Osteoblast (primary cell): Measurements from ENCODE around the gene CACNA1C. TPM values are rescaled to one million over a fixed set of nuclear protein-coding genes. Genes with fewer than 3 reads are reported as not detected.

ENCODE experiments used
- DNase-seq: peaks from one replicate; pipeline ENCODE4 v3.0.0; 2011; ENCODE audit warnings: low spot score, mixed read lengths; ENCODE audit not compliant: insufficient read length; ENCODE audit errors: missing footprints
- H2AFZ ChIP-seq: 2 replicates; pipeline ENCODE4 v1.6.0; 2011; ENCODE audit warnings: mild to moderate bottlenecking, low read length
- H3K27ac ChIP-seq: 2 replicates; pipeline ENCODE4 v1.5.1; 2011; ENCODE audit warnings: mild to moderate bottlenecking, low read depth, low read length, moderate library complexity
- H3K27me3 ChIP-seq: 2 replicates; pipeline ENCODE4 v1.6.0; 2012; ENCODE audit warnings: mild to moderate bottlenecking, control low read depth, inconsistent platforms, low read length, moderate library complexity; ENCODE audit not compliant: insufficient read depth
- H3K36me3 ChIP-seq: 2 replicates; pipeline ENCODE4 v1.5.1; 2011; ENCODE audit warnings: mild to moderate bottlenecking, low read length, control low read depth, moderate library complexity; ENCODE audit not compliant: insufficient read depth
- H3K4me1 ChIP-seq: 2 replicates; pipeline ENCODE4 v1.5.1; 2011; ENCODE audit warnings: mild to moderate bottlenecking, low read length, control low read depth, moderate library complexity; ENCODE audit not compliant: insufficient read depth
- H3K4me2 ChIP-seq: 2 replicates; pipeline ENCODE4 v1.6.0; 2011; ENCODE audit warnings: mild to moderate bottlenecking, low read length; ENCODE audit not compliant: insufficient read depth
- H3K4me3 ChIP-seq: fragments of 200-600 bp; sonication (generic); 3 replicates; pipeline ENCODE4 v1.5.1; 2012; ENCODE audit warnings: mild to moderate bottlenecking, low read length, inconsistent platforms; ENCODE audit not compliant: insufficient read depth
- H3K79me2 ChIP-seq: 2 replicates; pipeline ENCODE4 v1.6.0; 2012; ENCODE audit warnings: mild to moderate bottlenecking, low read length, control low read depth, inconsistent platforms; ENCODE audit not compliant: insufficient read depth
- H3K9me3 ChIP-seq: 2 replicates; pipeline ENCODE4 v1.5.1; 2011; ENCODE audit warnings: low read depth, low read length, control low read depth
- H4K20me1 ChIP-seq: 2 replicates; pipeline ENCODE4 v1.6.0; 2012; ENCODE audit warnings: mild to moderate bottlenecking, low read length, control low read depth; ENCODE audit not compliant: insufficient read depth
- total RNA-seq: library from RNA; depleted of rRNA; stranded (reverse); fragments of >200 nt; gene quantifications from 2 replicates; pipeline ENCODE4 v1.2.3, GENCODE V29; 2012
- TF ChIP-seq, protein P1 (sequence below): IDR thresholded peaks from 2 replicates; pipeline ENCODE4 v1.5.1; 2011; ENCODE audit warnings: mild to moderate bottlenecking, low read depth, low read length, moderate library complexity; ENCODE audit errors: extremely low read depth

The CACNA1C gene
- total RNA-seq, 1 donor: 19.2 TPM

DNA sequence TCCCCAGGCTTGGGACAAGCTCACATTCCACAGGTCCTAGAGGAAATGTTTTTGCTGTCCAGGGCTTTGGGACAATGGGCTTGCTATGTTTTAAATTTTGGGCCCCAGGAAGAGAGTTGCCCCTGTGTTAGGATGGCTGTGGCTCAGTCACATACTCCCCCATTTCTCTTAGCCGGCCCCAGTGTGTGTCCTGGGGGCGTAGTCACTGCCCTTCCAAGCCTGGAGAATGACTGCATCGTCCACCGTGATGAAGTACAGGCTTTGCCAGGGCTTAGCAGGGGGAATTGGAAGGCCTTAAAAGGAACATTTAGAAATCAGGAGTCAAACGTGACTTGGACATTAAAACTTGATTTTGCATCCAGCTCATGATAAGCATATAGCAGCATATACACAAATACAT is 293.6 kb downstream of the CACNA1C start:
- Histone ChIP-seq H3K27me3 (no peaks in the 10 kb centered on the region), H3K9me3 (no peaks in the 10 kb centered on the region), H3K4me3 (no peak overlapping the region), H3K36me3 (no peaks in the 10 kb centered on the region), H3K27ac (no peak overlapping the region), H3K4me1 (peaks cover 20% of the 10 kb centered on the region), H2AFZ (no peak overlapping the region), H3K4me2 (no peak overlapping the region), H4K20me1 (peaks cover 7% of the 10 kb centered on the region), H3K79me2 (peaks cover 11% of the 10 kb centered on the region)
- no peak for DNase-seq
- TF ChIP-seq, protein P1, sequence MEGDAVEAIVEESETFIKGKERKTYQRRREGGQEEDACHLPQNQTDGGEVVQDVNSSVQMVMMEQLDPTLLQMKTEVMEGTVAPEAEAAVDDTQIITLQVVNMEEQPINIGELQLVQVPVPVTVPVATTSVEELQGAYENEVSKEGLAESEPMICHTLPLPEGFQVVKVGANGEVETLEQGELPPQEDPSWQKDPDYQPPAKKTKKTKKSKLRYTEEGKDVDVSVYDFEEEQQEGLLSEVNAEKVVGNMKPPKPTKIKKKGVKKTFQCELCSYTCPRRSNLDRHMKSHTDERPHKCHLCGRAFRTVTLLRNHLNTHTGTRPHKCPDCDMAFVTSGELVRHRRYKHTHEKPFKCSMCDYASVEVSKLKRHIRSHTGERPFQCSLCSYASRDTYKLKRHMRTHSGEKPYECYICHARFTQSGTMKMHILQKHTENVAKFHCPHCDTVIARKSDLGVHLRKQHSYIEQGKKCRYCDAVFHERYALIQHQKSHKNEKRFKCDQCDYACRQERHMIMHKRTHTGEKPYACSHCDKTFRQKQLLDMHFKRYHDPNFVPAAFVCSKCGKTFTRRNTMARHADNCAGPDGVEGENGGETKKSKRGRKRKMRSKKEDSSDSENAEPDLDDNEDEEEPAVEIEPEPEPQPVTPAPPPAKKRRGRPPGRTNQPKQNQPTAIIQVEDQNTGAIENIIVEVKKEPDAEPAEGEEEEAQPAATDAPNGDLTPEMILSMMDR: no peak

DNA sequence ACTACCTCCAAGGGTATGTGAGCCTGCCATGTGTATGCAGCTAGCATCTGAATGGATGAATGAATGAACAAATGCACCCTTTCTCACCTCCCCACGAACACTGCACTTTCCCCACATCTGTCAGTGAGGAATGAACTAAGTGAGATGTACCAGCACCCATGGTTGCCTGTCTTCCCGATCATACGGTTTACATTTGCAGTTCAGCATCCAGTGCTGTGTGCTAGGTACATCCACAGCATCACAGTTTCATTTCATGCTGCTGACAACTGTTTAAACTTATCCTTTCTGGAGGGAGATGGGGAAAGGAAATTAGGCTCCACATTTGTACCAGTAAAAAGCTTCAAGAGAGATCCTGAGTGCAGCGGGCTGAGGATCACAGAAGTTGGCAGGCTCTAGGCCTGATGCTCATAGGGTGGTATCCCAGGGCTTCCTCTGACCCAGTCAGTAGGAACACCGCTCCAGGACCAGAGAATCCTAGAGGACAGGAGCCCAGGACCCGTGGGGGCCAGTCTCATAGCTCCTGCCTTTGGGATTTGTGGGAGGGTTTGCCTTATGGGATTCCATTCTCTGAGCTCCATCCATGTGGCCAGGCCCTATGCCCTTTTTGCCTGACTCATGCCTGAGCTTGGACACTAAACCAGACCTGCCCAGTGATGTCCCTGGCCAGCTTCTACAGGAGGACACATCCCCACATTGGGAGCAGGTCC is 294.5 kb downstream of the CACNA1C start:
- peak; percentile 85 for DNase-seq
- Histone ChIP-seq H3K4me1 (peaks cover 11% of the 10 kb centered on the region), H2AFZ (no peak overlapping the region), H3K27ac (no peak overlapping the region), H4K20me1 (peaks cover 7% of the 10 kb centered on the region), H3K4me3 (no peak overlapping the region), H3K4me2 (no peak overlapping the region), H3K79me2 (peaks cover 11% of the 10 kb centered on the region), H3K36me3 (no peaks in the 10 kb centered on the region), H3K9me3 (no peaks in the 10 kb centered on the region), H3K27me3 (no peaks in the 10 kb centered on the region)
- TF ChIP-seq, protein P1: no peak

DNA sequence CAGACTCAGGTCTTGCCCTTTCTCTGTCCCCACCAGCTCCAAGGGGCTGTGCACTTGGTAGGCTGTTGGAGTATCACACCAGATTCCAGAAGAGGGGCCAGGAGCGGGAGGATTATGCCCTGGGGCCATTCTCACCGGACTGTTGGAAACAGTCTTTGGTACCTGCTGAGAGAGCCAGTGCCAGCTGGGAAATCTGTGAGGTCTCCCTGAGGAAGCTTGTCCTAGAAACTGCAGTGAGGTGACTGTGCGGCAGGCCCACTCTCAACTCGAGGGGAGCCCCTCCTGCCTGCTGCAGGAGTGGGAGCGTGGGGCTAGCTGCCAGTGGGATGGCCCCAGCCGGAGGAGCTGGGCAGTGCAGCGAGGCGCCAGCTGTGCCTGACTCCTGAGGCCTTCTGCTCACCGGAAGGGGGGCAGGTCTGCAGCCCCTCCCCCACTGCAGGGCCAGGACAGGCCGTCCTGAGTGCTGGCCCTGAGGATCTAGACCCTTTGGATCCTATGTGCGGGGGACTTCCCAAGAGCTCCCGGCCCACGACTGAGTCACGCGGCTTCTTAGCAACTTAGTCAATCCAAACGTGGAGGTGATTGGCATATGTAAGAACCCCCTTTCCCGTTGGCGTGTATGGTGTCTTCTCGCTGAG is 295.2 kb downstream of the CACNA1C start:
- TF ChIP-seq, protein P1: no peak
- Histone ChIP-seq H3K9me3 (no peaks in the 10 kb centered on the region), H3K27me3 (no peaks in the 10 kb centered on the region), H3K27ac (no peak overlapping the region), H3K4me1 (peaks cover 9% of the 10 kb centered on the region), H4K20me1 (peaks cover 10% of the 10 kb centered on the region), H3K36me3 (no peaks in the 10 kb centered on the region), H3K4me2 (no peak overlapping the region), H3K4me3 (no peak overlapping the region), H3K79me2 (peaks cover 11% of the 10 kb centered on the region), H2AFZ (no peak overlapping the region)
- no peak for DNase-seq

DNA sequence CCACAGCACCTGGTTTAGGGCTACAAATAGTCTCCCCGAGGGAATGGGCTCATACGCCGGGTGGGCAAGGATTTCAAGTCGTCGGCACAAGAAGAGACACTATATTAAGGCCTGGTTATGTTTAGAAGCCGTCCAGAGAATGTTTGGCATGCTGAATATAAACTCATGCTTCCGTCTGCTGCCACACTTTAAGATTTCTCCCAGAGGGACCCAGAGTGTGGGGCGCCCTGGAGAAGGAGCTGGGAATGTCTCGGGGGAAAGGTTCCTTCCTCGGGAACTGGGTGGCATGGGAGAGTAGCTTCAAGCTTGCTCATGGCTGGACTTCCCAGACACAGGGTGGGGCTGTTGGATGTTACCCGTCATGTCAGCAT is 295.7 kb downstream of the CACNA1C start:
- Histone ChIP-seq H3K4me2 (no peak overlapping the region), H3K36me3 (no peaks in the 10 kb centered on the region), H3K4me1 (peaks cover 9% of the 10 kb centered on the region), H3K4me3 (no peak overlapping the region), H3K9me3 (no peaks in the 10 kb centered on the region), H3K79me2 (peaks cover 11% of the 10 kb centered on the region), H4K20me1 (peaks cover 12% of the 10 kb centered on the region), H2AFZ (no peak overlapping the region), H3K27ac (no peak overlapping the region), H3K27me3 (no peaks in the 10 kb centered on the region)
- no peak for DNase-seq
- TF ChIP-seq, protein P1: no peak
